Measurements from ENCODE around the gene CCDC13.

CCDC13 gene

GRCh38 chr3:42750834-42751233 lies 22.2 kb downstream of the CCDC13 start:
- DNase-seq, result no peak

GRCh38 chr3:42749753-42750231 lies 23.3 kb downstream of the CCDC13 start:
- no peak for DNase-seq

GRCh38 chr3:42749025-42749752 lies 23.9 kb downstream of the CCDC13 start:
- no peak for DNase-seq

GRCh38 chr3:42747581-42747980 lies 25.5 kb downstream of the CCDC13 start:
- no peak for DNase-seq

- no peak for DNase-seq
Measured at GRCh38 chr3:42746455-42747450, 26.3 kb downstream of the CCDC13 start.

GRCh38 chr3:42745776-42746454 lies 27.1 kb downstream of the CCDC13 start:
- no peak for DNase-seq

GRCh38 chr3:42745291-42745745 lies 27.7 kb downstream of the CCDC13 start:
- DNase-seq, result no peak

DNA sequence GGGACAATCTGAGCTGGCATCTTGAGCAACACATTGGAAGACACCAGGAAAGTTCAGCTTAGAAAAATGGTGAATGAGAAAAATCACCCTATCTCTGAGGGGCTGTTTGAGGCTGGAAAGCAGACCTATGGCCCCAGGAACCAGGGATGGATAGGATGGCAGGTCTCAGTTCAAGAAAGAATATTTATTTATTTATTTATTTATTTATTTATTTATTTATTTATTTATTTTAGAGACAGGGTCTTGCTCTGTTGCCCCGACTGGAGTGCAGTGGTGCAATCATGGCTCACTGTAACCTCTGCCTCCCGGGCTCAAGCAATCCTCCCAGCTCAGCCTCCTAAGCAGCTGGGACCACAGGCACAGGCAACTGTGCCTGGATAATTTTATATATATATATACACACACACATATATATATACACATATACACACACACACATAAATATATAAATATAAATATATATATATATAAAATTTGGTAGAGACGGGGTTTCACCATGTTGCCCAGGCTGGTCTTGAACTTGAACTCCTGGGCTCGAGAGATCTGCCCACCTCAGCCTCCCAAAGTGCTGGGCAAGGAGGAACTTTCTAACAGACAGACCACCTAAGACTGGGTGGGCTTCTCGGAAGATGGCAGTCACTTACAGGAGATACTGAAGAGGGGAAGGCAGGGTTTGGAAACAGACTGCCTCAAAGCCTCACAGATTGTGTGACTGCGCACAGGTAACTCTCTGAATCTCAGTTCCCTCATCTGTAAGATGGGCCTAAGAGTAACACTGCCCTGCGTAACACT lies 29.7 kb downstream of the CCDC13 start:
- no peak for DNase-seq

GRCh38 chr3:42742688-42743087 lies 30.4 kb downstream of the CCDC13 start:
- DNase-seq, result no peak

DNA sequence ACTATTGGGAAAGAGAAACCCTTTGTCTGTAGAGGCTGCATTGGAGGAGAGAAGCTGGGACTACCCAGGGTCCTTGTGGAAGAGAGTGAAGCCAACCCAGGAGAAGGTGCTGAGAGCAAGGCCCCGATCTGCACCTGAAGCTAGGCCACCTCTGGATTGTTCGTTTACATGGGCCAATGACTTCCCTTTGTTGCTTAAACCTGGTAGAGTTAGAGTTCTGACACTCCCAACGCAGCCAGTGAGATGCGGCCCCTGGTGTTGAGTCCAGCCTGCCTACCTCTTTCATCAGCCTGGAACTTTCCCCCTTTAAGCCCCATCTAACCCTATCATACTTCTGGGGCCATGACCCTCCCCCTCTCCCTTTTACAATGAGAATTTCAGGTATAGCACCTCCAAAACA lies 30.8 kb downstream of the CCDC13 start:
- no peak for DNase-seq

DNA sequence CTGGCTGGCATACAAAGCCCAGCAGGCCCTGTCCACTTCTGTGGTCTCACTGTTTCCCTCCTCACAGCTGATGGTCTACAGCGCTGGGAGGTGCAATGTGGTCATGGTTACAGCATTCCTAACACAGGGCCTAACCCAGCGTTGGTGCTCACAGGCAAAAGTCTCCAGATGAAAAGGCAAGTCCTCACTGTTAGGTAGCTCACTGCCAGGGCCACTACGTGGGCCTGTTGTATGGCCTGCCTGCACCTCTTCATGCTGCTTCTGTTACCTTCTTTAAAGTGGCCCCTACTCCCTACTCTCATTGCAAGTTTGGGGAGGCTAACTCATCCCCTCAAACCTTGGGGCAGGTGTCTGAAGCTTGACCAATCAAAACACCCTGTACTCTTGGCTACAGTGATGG lies 31.3 kb downstream of the CCDC13 start:
- DNase-seq, result no peak

DNA sequence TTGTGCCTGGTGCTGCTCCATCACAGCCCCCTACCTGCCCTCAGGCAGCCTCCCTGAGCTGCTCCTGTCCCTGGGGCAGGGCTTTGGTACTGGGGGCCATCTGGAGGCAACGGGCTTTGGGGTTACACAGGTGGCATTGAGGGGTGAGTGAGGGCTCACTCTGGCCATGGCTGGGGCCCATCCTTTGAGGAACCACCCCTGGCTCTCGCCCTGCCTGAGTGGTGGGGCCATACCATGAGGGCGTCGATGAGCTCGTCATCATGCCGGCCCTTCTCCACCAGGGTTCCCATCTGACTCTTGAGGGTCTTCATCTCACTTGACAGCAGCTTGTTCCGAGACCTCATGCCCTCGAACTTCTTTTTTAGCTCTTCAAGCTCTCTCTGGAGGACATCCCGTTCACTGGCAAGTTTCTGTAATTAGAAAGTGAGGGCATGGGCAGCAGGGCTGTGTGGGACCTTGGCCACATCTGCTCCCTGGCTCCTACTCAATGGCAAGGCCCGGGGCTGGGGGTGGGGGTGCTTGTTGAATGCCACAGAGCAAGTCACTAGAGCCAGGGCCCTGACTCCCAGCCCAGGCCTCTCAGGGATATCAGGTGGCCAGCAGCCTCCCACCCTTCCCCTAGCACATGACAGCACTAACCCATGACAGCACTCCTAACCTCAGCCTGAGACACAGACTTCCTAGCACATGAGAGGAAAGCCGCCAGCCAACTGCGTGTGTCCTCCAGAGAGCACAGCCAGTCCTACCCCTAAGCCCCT lies 33.5 kb downstream of the CCDC13 start:
- no peak for DNase-seq

GRCh38 chr3:42736531-42736930 lies 36.5 kb downstream of the CCDC13 start:
- no peak for DNase-seq

GRCh38 chr3:42736081-42736480 lies 37.0 kb downstream of the CCDC13 start:
- DNase-seq, result no peak

GRCh38 chr3:42735615-42736014 lies 37.4 kb downstream of the CCDC13 start:
- no peak for DNase-seq

DNA sequence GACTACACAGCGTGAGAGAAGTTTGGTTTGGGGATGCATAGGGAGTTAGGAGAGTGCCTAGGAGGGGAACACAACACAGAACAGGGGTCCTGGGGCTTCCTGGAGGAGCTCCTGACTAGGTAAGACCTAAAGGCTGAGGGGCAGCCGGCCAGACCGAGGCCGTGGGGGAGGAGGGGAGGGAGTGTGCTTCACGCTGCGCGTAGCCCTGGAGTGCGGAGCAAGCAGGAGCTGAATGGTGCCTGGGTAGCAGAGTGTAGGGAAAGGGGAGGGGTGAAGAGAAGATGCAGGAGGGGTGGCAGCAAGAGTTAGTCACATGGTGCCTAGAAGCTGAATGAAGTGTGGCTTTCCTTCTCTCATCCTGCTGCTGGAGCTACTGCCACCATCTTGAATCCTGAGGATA lies 38.0 kb downstream of the CCDC13 start:
- DNase-seq, result no peak

GRCh38 chr3:42734263-42734860 lies 38.7 kb downstream of the CCDC13 start:
- DNase-seq, result no peak

DNA sequence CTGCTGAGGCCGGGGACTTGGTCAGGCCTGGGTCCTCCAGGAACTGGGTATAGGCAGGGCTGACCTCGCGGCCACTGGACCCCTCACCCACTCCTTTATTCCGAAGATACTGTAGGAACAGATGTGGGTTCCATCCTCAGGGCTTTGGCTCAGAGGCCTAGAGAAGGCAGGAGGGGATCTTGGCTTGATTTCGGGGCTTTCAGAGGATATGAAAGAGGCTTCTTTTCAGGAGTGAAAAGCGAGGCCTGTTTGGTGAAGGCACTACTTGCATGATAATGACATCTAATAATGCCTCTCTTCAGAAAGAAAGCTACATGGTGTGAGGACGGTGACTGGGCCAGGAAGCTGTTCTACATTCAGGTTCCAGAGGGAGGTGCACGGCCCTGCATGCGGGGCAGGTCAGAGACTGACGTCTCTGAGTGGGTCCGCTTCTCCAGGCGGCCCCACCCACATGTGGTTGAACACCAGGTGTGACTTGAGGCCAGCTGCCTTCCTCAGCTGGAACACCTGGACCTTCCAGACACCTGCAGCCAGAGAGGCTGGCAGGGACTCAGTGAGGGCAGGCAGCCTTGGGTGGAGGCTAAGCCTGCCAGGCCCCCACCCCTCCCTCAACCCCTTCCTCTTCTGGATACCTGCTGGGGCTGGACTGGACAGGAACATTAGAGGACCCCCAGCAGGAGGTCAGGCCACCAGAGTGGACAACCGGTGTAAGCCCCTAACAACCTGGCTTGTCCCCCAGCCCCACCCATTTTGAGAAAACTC lies 39.4 kb downstream of the CCDC13 start:
- no peak for DNase-seq

- DNase-seq, result no peak
Measured at GRCh38 chr3:42732829-42733459, 40.1 kb downstream of the CCDC13 start.
